ENCODE measurements around the gene GPATCH4. TPM values are rescaled to one million over a fixed set of nuclear protein-coding genes. Genes with fewer than 3 reads are reported as not detected.

GPATCH4 gene
- 33.3 and 40.9 TPM in 2 replicates for total RNA-seq (2014; rRNA removed; shearing (Covaris generic))
- 38.5 and 51.6 TPM in 2 replicates for total RNA-seq (2022)
- percentile 94 among the genes with signal in this experiment for Bru-seq, nascent RNA
- BruChase-seq, experiment 1, labeled RNA remaining after a 6-hour chase, result percentile 92 among the genes with signal in this experiment
- BruChase-seq, experiment 2, labeled RNA remaining after a 2-hour chase, result percentile 93 among the genes with signal in this experiment
- long read RNA-seq, transcript GPATCH4-201 (8 exons, 1,972 nt), result major isoform, 82 of 117 reads
- long read RNA-seq, partial matches to known transcripts, result 4 of 117 reads
- long read RNA-seq, other reads (novel, unspliced or antisense), result 25 of 117 reads

GRCh38 chr1:156601122-156601830 lies at the start of gene GPATCH4:
TSS of gene GPATCH4 (minus strand) at chr1:156601479.
- H2AFZ ChIP-seq (ENCODE audit: low read length), result peak within 1 kb of the TSS; percentile 97
- peak within 1 kb of the TSS; percentile 78 for H3K4me3 ChIP-seq (ENCODE audit: low read depth, low read length, poor library complexity, severe bottlenecking)
- no peaks in the 10 kb centered on the region for H3K9me3 ChIP-seq (ENCODE audit: low read length)
- TF ChIP-seq EZH2phosphoT487 (IDR thresholded peaks at IDR 0.05; ENCODE audit: borderline replicate concordance, low read depth, low read length), result no peak
- TF ChIP-seq CTCF (conservative IDR thresholded peaks at IDR 0.05; ENCODE audit: low read length), result no peak
- H3K4me1 ChIP-seq (ENCODE audit: insufficient read depth, low read length, poor library complexity, severe bottlenecking), result peaks cover 26% of the 10 kb centered on the region
- CTCF ChIA-PET (ENCODE audit: unreplicated experiment), result interaction anchor here (1.4 kb wide), 1 partner anchor 9 kb away, joined by 4 read pairs; the partner anchor contains the start of gene NAXE
- DNase-seq (ENCODE audit: low spot score), result peak; percentile 86
- peaks cover 40% of the 10 kb centered on the region for H3K79me2 ChIP-seq (ENCODE audit: insufficient read depth, low read depth, low read length)
- peak within 1 kb of the TSS; percentile 91 for H3K4me2 ChIP-seq (ENCODE audit: low read length)
- no peaks in the 10 kb centered on the region for H4K20me1 ChIP-seq (ENCODE audit: insufficient read depth, low read length)
- H3K27ac ChIP-seq (ENCODE audit: low read depth, low read length, poor library complexity, severe bottlenecking), result peak within 1 kb of the TSS; percentile 69
- intact Hi-C loops (cut with micrococcal nuclease; ENCODE audit: unreplicated experiment), result loop anchor here (1.0 kb wide), 1 partner anchor 144 kb away; no protein-coding TSS in a partner anchor
- peaks cover 35% of the 10 kb centered on the region for H3K36me3 ChIP-seq (ENCODE audit: insufficient read depth, low read length)
- BruUV-seq (replicated peaks), result no TSS peak
- POLR2A ChIA-PET, result interaction anchor here (0.6 to 4.7 kb wide), 9 partner anchors 10 to 1575 kb away, joined by 3 to 27 read pairs (median 3); partner anchors contain the start of genes MEF2D and NAXE
- H3K9me2 ChIP-seq (ENCODE audit: insufficient read depth, low read length), result no peaks in the 10 kb centered on the region

GRCh38 chr1:156648951-156649350 lies 47.7 kb upstream of the GPATCH4 start:
- ChIA-PET POLR2A (interaction anchor here (0.9 kb wide), 1 partner anchor 11 kb away, joined by 4 read pairs; no protein-coding TSS in a partner anchor), CTCF (ENCODE audit: unreplicated experiment) (interaction anchor here (0.7 to 1.6 kb wide), 3 partner anchors 9 to 41 kb away, joined by 3 to 4 read pairs (median 4); no protein-coding TSS in a partner anchor)

More at GRCh38 chr1:156648951-156649350, 47.7 kb upstream of the GPATCH4 start:
- Histone ChIP-seq H4K20me1 (ENCODE audit: insufficient read depth, low read length) (no peaks in the 10 kb centered on the region), H3K36me3 (ENCODE audit: insufficient read depth, low read length) (no peaks in the 10 kb centered on the region), H3K4me1 (ENCODE audit: insufficient read depth, low read length, poor library complexity, severe bottlenecking) (no peaks in the 10 kb centered on the region), H3K9me2 (ENCODE audit: insufficient read depth, low read length) (no peaks in the 10 kb centered on the region), H3K4me3 (ENCODE audit: low read depth, low read length, poor library complexity, severe bottlenecking) (no peak overlapping the region), H2AFZ (ENCODE audit: low read length) (no peak overlapping the region), H3K27ac (ENCODE audit: low read depth, low read length, poor library complexity, severe bottlenecking) (no peak overlapping the region), H3K9me3 (ENCODE audit: low read length) (no peaks in the 10 kb centered on the region), H3K79me2 (ENCODE audit: insufficient read depth, low read depth, low read length) (no peaks in the 10 kb centered on the region), H3K4me2 (ENCODE audit: low read length) (no peak overlapping the region)
- no peak for TF ChIP-seq EZH2phosphoT487 (IDR thresholded peaks at IDR 0.05; ENCODE audit: borderline replicate concordance, low read depth, low read length)
- TF ChIP-seq CTCF (conservative IDR thresholded peaks at IDR 0.05; ENCODE audit: low read length), result no peak
- intact Hi-C loops (cut with micrococcal nuclease; ENCODE audit: unreplicated experiment), result no loop called here
- no peak for DNase-seq (ENCODE audit: low spot score)
- no TSS peak for BruUV-seq (replicated peaks)
